VCaP (cell line): ENCODE results near the gene RIPK1.
A peak's percentile ranks its signal among the peaks of the same experiment; 100 is the strongest.
"Not testable (repeated sequence)": the region's sequence is repeated elsewhere in the genome, so short reads cannot be mapped to it uniquely, and the experiment has no call there.

ENCODE experiments used
- H3K27ac ChIP-seq: fragments of 450-650 bp; 2 replicates; pipeline ENCODE4 v1.5.1; 2017
- CTCF ChIP-seq: fragments of 450-650 bp; conservative IDR thresholded peaks from 2 replicates; pipeline ENCODE4 v1.5.1; 2017; ENCODE audit warnings: mild to moderate bottlenecking, moderate library complexity

The RIPK1 gene

GRCh38 chr6:3063733-3064700, 4.3 kb upstream of the RIPK1 start:
- H3K27ac ChIP-seq = peak overlapping the region; percentile 56

GRCh38 chr6:3071568-3071967, 3.3 kb downstream of the RIPK1 start:
- TF ChIP-seq CTCF = no peak
- no peak overlapping the region for H3K27ac ChIP-seq

More at GRCh38 chr6:3063733-3064700, 4.3 kb upstream of the RIPK1 start:
- TF ChIP-seq CTCF = no peak

GRCh38 chr6:3072798-3073197, 4.5 kb downstream of the RIPK1 start:
- no peak for TF ChIP-seq CTCF
- no peak overlapping the region for H3K27ac ChIP-seq

- no peak for TF ChIP-seq CTCF
- no peak overlapping the region for H3K27ac ChIP-seq
Measured at GRCh38 chr6:3073382-3073781, 5.1 kb downstream of the RIPK1 start.

- H3K27ac ChIP-seq = peak overlapping the region; percentile 66
- TF ChIP-seq CTCF = no peak
Measured at GRCh38 chr6:3075772-3076113, 7.4 kb downstream of the RIPK1 start.

- TF ChIP-seq CTCF = no peak
- H3K27ac ChIP-seq = peak overlapping the region; percentile 66
Measured at GRCh38 chr6:3076320-3076719, 8.0 kb downstream of the RIPK1 start.

- no peak overlapping the region for H3K27ac ChIP-seq
- TF ChIP-seq CTCF = no peak
Measured at GRCh38 chr6:3077430-3077829, 9.1 kb downstream of the RIPK1 start.

- H3K27ac ChIP-seq = not testable (repeated sequence)
Measured at GRCh38 chr6:3078952-3079351, 10.7 kb downstream of the RIPK1 start.
